Measurements from ENCODE around the gene COX17.

GRCh38 chr3:119649761-119650160 is 27.4 kb downstream of the COX17 start:
- no peak for TF ChIP-seq CTCF (IDR thresholded peaks at IDR 0.05 in 8 of 11, conservative IDR thresholded peaks at IDR 0.05 in 3 of 11)
- no peak for TF ChIP-seq POLR2AphosphoS5 (IDR thresholded peaks at IDR 0.05)

Data from spleen (tissue), 7 donors.